DND-41 (cell line): ENCODE measurements around the gene SMAD7.
"Not testable (repeated sequence)": the region's sequence is repeated elsewhere in the genome, so short reads cannot be mapped to it uniquely, and the experiment has no call there.

Experiments
- ATAC-seq: fragments of 200-7000 bp; cut with Tn5 transposase; 3 replicates; pipeline ENCODE4 v1.9.1; 2021; ENCODE audit warnings: low read depth; ENCODE audit not compliant: insufficient read depth
- DNase-seq: peaks from one replicate; pipeline ENCODE4 v3.0.0-alpha.2; 2020
- H2AFZ ChIP-seq: 2 replicates; pipeline ENCODE4 v1.6.0; 2012; ENCODE audit warnings: low read depth, low read length
- H3K27ac ChIP-seq: 2 replicates; pipeline ENCODE4 v1.5.1; 2012; ENCODE audit warnings: low read length, inconsistent platforms
- H3K27me3 ChIP-seq: fragments of 200-600 bp; sonication (generic); 2 replicates; pipeline ENCODE4 v1.6.0; 2012; ENCODE audit warnings: low read length, mild to moderate bottlenecking, inconsistent platforms; ENCODE audit not compliant: insufficient read depth, poor library complexity
- H3K36me3 ChIP-seq: 2 replicates; pipeline ENCODE4 v1.5.1; 2012; ENCODE audit warnings: low read length, inconsistent platforms; ENCODE audit not compliant: insufficient read depth
- H3K4me1 ChIP-seq: 2 replicates; pipeline ENCODE4 v1.5.1; 2012; ENCODE audit warnings: mild to moderate bottlenecking, low read length; ENCODE audit not compliant: insufficient read depth
- H3K4me2 ChIP-seq: 2 replicates; pipeline ENCODE4 v1.6.0; 2012; ENCODE audit warnings: mild to moderate bottlenecking, moderate library complexity, low read length, inconsistent platforms; ENCODE audit not compliant: insufficient read depth
- H3K4me3 ChIP-seq, 2 experiments: fragments of 200-600 bp in 1 of 2; shearing (Covaris generic) in 1 of 2; 2 replicates each; pipeline ENCODE4 v1.5.1; 2012 to 2016; ENCODE audit warnings: inconsistent platforms in 2 of 2, low read length in 2 of 2, mild to moderate bottlenecking in 2 of 2, low read depth in 1 of 2, moderate library complexity in 1 of 2
- H3K79me2 ChIP-seq: 2 replicates; pipeline ENCODE4 v1.6.0; 2012; ENCODE audit warnings: low read length, inconsistent platforms; ENCODE audit not compliant: insufficient read depth
- H3K9ac ChIP-seq: 2 replicates; pipeline ENCODE4 v1.6.0; 2012; ENCODE audit warnings: low read depth, mild to moderate bottlenecking, inconsistent platforms, low read length, moderate library complexity
- H3K9me3 ChIP-seq: 2 replicates; pipeline ENCODE4 v1.5.1; 2012; ENCODE audit warnings: low read length, moderate library complexity, mild to moderate bottlenecking, inconsistent platforms; ENCODE audit not compliant: insufficient read depth, severe bottlenecking
- H4K20me1 ChIP-seq: 2 replicates; pipeline ENCODE4 v1.6.0; 2012; ENCODE audit warnings: low read length; ENCODE audit not compliant: insufficient read depth
- CTCF ChIP-seq: IDR thresholded peaks from 2 replicates; pipeline ENCODE4 v1.5.1; 2012; ENCODE audit warnings: borderline replicate concordance, low read length, moderate library complexity, mild to moderate bottlenecking; ENCODE audit not compliant: poor library complexity, severe bottlenecking; ENCODE audit errors: extremely low read depth
- EZH2 ChIP-seq: IDR thresholded peaks from 3 replicates; pipeline ENCODE4 v1.6.1; 2012; ENCODE audit warnings: borderline replicate concordance, low read depth, mild to moderate bottlenecking, moderate library complexity, low read length, inconsistent platforms; ENCODE audit not compliant: severe bottlenecking

The SMAD7 gene

DNA sequence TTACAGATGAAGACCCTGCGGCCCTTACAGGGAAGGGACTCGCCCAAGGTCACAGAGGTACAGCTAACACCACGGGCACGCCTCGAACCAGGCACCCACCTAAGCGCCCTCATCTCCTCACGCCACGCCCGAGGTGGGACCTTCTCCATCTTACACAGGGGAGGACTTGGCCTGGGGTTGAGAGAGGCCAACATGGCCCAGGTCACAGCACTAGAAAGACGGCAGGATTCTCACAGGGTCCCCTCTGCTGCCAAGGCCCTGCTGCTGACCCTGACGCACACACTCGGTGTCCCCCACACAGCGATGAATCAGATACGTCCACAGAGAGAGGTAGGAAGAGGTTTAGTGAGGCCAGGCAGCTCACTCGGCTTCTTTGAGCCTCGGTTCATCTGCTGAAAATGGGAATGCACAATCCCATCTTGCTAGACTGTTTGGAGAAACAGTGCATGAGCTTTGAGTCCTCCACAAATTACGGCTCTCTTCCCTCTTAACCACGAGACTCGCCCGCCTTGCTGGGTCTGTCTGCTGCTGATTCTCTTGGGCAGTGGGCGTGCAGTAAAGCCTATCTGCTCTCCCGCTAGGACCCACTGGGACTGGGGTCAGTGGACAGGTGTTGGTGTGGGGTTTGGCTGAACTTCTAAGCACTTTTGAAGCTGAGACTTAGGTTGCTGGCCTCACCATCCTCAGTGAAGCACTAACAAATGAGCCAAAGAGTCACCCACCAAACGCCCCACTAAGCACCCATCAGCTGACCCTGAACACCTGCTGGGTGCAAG is 79.2 kb downstream of the SMAD7 start:
- DNase-seq, result no peak
- Histone ChIP-seq H3K9ac (no peak overlapping the region), H3K4me1 (no peaks in the 10 kb centered on the region), H2AFZ (no peak overlapping the region), H3K27me3 (no peaks in the 10 kb centered on the region), H3K79me2 (no peaks in the 10 kb centered on the region), H3K4me2 (no peak overlapping the region), H3K36me3 (no peaks in the 10 kb centered on the region), H4K20me1 (no peaks in the 10 kb centered on the region), H3K27ac (no peak overlapping the region), H3K9me3 (no peaks in the 10 kb centered on the region), H3K4me3 (no peak overlapping the region)
- no peak for ATAC-seq
- no peak for TF ChIP-seq CTCF
- TF ChIP-seq EZH2, result no peak

DNA sequence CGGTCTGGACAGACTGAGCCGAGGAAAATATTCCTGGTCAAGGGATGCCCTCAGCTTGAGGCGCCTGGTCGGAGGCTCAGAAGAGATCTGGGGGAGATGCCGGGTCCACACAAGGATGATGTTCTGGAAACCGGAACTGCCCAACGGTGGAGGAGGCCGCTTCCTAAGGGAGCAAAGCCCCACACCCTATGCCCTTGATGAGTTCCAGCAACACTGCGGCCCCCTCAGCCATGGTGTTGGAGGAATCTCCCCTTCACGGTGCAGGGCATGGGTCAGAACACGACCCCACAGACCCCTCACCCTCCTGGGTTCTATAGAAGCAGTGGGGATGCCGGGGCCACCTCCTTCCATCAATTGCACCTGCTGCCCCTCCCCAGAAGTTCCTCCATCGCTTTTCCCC is 79.8 kb downstream of the SMAD7 start:
- H3K36me3 ChIP-seq, H4K20me1 ChIP-seq, DNase-seq, H3K27ac ChIP-seq, H3K9ac ChIP-seq, ATAC-seq, H2AFZ ChIP-seq, H3K4me2 ChIP-seq, H3K27me3 ChIP-seq, H3K79me2 ChIP-seq, H3K9me3 ChIP-seq, H3K4me3 ChIP-seq, H3K4me1 ChIP-seq: not testable (repeated sequence)
